T-helper 1 cell (primary cell): ENCODE measurements around the gene COL20A1.
"Not testable (repeated sequence)": the region's sequence is repeated elsewhere in the genome, so short reads cannot be mapped to it uniquely, and the experiment has no call there.

ENCODE experiments used
- DNase-seq, 5 donors: peaks; one replicate each; pipeline ENCODE4 v3.0.0-alpha.2; 2012 to 2020

Gene COL20A1

DNA sequence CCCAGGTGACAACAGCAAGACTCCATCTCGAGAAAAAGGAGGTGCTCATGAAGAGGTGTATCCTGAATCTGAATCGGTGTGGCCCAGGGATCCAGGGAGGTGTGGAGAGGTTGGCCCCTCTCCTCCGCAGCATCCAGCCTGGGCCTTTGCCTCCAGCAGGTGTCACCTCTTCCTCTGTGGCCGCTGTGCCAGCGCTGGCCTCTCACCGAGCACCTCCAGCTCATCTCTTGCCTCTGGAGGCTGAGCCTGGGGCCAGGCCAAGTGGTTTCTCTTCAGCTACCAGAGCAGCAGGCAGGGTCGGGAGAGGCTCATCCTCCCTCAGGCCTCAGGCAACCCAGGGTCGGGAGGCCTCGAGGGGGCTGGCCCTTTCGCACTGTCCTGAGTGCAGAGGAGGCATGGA is 1.2 kb upstream of the COL20A1 start:
- DNase-seq = no peak

- DNase-seq = no peak
Observed at GRCh38 chr20:63292292-63292701, 689 bp upstream of the COL20A1 start.

GRCh38 chr20:63293456-63293855 is 470 bp downstream of the COL20A1 start:
- no peak for DNase-seq

GRCh38 chr20:63293871-63294535 is 1.0 kb downstream of the COL20A1 start:
- no peak for DNase-seq

GRCh38 chr20:63294536-63294900 is 1.5 kb downstream of the COL20A1 start:
- no peak for DNase-seq

- DNase-seq = no peak
Observed at GRCh38 chr20:63295018-63295417, 2.0 kb downstream of the COL20A1 start.

GRCh38 chr20:63295422-63295821 is 2.4 kb downstream of the COL20A1 start:
- DNase-seq = no peak

DNA sequence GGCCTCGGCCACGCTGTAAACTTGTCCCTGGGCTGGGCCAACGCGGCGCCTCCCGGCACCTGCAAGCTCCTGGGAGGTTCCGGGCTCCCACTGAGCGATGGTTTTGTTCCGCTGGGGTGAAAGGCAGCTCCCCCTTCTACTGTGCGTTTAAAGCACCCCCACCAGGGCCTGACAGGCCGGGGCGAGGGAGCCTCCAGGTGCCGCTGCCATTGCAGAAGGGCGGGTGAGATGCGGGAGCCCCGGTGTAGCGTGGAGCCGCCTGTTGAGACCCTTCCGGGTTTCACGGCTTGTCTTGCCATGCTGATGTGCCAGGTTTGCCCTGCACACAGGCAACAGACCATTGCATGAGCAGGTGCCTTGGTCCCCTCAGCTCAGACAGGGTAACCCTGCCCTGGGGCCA is 2.9 kb downstream of the COL20A1 start:
- no peak for DNase-seq

DNA sequence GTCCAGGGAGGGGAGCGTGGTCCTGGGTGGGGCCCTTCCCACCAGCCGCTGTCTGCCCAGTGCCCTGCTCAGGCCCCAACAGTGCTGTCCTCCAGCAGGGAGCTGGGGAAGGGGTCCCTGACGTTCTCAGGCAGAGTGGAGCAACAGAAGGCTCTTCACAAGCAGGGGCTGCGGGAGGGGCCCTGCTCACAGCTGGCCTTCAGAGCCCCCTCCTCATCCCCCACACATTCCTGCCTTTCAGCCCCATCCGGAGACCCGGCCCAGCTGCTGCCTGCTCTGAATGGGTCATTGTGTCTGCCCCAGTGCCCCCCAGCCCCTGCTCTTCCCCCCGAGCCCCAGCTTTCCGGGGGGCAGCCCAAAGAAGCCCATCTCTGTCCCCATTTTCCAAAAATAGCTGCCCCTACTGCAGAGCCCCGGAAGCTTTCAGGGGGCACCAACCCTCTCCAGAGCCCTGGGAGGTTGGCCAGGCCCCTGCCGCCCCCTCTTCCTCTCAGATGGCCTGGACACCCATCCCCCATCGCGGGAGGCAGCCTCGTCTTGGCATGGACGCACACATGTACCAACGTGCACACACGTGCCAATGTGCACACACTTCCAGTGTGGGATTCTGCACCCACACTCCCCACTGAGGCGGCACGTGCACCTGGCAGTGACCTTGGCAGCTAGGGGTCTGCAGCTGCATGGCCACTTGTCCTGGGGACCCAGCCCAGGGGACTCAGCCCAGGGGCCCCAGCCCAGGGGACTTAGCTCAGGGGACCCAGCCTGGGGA is 3.7 kb downstream of the COL20A1 start:
- no peak for DNase-seq

GRCh38 chr20:63297371-63297781 is 4.4 kb downstream of the COL20A1 start:
- DNase-seq = no peak

DNA sequence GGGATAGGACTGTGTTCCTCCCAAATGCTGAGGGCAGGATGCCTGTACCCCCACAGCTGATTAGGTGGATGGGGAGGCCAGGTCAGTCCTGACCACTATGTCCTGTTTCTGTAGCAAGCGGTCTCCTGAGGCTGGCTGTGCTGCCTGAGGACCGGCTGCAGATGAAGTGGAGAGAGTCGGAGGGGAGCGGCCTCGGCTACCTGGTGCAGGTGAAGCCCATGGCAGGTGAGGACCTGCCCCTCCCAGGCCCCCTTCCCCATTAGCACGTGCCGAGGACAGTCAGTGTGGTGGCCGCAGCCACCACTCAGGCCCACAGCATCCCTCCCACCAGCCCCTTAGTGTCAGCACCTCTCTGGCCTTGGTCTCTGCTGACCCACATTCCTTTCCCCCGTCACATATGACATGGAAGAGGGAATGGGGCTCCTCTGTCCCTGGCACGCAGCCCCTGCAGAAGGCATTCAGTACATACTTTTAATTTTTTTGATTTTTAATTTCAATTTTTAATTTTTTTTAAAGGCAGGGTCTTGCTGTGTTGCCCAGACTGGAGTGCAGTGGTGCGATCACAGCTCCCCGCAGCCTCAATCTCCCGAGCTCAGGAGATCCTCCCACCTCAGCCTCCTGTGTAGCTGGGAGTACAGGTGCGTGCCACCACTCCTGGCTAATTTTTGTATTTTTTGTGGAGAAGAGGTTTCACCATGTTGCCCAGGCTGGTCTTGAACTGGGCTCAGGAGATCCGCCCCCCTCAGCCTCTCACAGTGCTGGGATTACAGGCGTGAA is 5.0 kb downstream of the COL20A1 start:
- DNase-seq = no peak

- DNase-seq = no peak
Observed at GRCh38 chr20:63298731-63299312, 5.8 kb downstream of the COL20A1 start.

- no peak for DNase-seq
Observed at GRCh38 chr20:63301671-63302070, 8.7 kb downstream of the COL20A1 start.

GRCh38 chr20:63303095-63303666 is 10.2 kb downstream of the COL20A1 start:
- no peak for DNase-seq

DNA sequence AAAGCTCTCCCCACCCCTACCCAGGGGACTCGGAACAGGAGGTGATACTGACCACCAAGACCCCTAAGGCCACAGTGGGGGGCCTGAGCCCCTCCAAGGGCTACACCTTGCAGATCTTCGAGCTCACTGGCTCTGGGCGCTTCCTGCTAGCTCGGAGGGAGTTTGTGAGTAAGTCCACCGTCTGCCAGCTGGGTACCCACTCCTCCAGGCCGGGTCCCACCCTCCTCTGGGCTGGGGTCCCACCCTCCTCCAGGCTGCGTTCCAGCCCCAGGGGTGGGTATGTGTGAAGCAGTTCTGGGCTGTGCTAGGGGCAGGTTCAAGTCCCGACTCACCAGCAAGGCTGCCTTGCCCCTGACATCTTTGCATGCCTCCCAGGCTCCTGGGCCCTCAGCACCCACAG is 12.4 kb downstream of the COL20A1 start:
- DNase-seq = no peak

GRCh38 chr20:63305933-63306672 is 13.1 kb downstream of the COL20A1 start:
- DNase-seq = not testable (repeated sequence)

GRCh38 chr20:63306673-63307537 is 13.9 kb downstream of the COL20A1 start:
- no peak for DNase-seq

DNA sequence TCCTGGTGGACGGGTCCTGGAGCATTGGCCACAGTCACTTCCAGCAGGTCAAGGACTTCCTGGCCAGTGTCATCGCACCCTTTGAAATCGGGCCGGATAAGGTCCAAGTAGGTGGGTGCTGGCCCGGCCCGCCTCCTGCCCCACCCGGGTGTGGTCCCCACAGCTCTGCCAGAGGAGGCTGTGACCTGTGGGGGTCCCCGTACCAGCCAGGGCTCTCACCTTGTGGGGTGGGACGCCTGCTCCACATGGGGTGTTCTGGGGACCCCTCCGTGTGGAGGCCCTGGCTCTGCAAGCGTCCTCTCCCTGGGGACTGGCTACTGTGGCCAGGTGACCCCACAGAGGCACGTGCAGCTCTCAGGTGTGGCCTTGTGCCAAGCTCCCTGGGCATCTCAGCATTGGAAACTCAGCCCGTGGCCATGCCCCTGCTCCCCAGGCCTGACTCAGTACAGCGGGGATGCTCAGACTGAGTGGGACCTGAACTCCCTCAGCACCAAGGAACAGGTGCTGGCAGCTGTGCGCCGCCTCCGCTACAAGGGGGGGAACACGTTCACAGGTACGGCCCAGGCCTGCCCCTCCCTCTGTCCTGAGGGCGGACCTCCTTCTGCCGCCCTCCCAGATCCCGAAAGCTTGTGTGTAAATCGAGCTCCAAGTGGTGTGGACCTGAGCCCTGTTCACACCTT is 14.7 kb downstream of the COL20A1 start:
- no peak for DNase-seq

- no peak for DNase-seq
Observed at GRCh38 chr20:63308218-63308911, 15.4 kb downstream of the COL20A1 start.
